WTC11 (cell line): ENCODE measurements around the gene ARFGAP2. TPM values are rescaled to one million over a fixed set of nuclear protein-coding genes. Genes with fewer than 3 reads are reported as not detected.
"Not testable (repeated sequence)": the region's sequence is repeated elsewhere in the genome, so short reads cannot be mapped to it uniquely, and the experiment has no call there.

Source experiments
- ATAC-seq: fragments of 200-7000 bp; cut with Tn5 transposase; 2 replicates; pipeline ENCODE4 v1.10.0; 2021; ENCODE audit warnings: mild to moderate bottlenecking, moderate library complexity
- CTCF ChIA-PET: fragments of 300-600 bp; sonication (Branson Sonifier 250); formaldehyde crosslinking; loops from one replicate; lab custom pipeline; 2021; ENCODE audit warnings: antibody characterized with exemption; lab: Charles Lee
- POLR2A ChIA-PET: fragments of 350-600 bp; sonication (Branson Sonifier 250); formaldehyde crosslinking; loops from one replicate; lab custom pipeline; 2021; ENCODE audit warnings: antibody characterized with exemption; lab: Charles Lee
- DNase-seq: peaks from one replicate; pipeline ENCODE4 v3.0.0; 2021; ENCODE audit warnings: low spot score
- H3K27ac Mint-ChIP-seq: 2 replicates; pipeline ENCODE4 v1.8.0; 2021; ENCODE audit warnings: mixed read lengths
- H3K27me3 Mint-ChIP-seq: 2 replicates; pipeline ENCODE4 v1.8.0; 2021; ENCODE audit warnings: low read depth, mild to moderate bottlenecking, moderate library complexity, mixed read lengths
- H3K36me3 Mint-ChIP-seq: 2 replicates; pipeline ENCODE4 v1.8.0; 2021; ENCODE audit warnings: mixed read lengths
- H3K4me1 Mint-ChIP-seq: 2 replicates; pipeline ENCODE4 v1.8.0; 2022; ENCODE audit warnings: mixed read lengths
- H3K4me3 Mint-ChIP-seq: 2 replicates; pipeline ENCODE4 v1.8.0; 2021; ENCODE audit warnings: mild to moderate bottlenecking, moderate library complexity, mixed read lengths
- H3K9me3 Mint-ChIP-seq: 2 replicates; pipeline ENCODE4 v1.8.0; 2021; ENCODE audit warnings: mixed read lengths
- E2F5 ChIP-seq: sonication (generic); formaldehyde crosslinking; IDR thresholded peaks from 2 replicates; pipeline ENCODE4 v1.8.1; 2022; ENCODE audit warnings: mild to moderate bottlenecking, moderate library complexity, missing genetic modification reagents
- ESRRA ChIP-seq: sonication (generic); formaldehyde crosslinking; IDR thresholded peaks from 2 replicates; pipeline ENCODE4 v1.8.1; 2022; ENCODE audit warnings: mild to moderate bottlenecking, missing genetic modification reagents, borderline replicate concordance
- FOXP1 ChIP-seq: sonication (generic); formaldehyde crosslinking; IDR thresholded peaks from 2 replicates; pipeline ENCODE4 v1.8.0; 2022; ENCODE audit warnings: missing genetic modification reagents, mild to moderate bottlenecking, moderate library complexity, borderline replicate concordance
- GTF2I ChIP-seq: fragments of 250-450 bp; sonication (Bioruptor Pico); conservative IDR thresholded peaks from 2 replicates; pipeline ENCODE4 v1.4.0; 2021; ENCODE audit warnings: mild to moderate bottlenecking
- IRF2 ChIP-seq: sonication (generic); formaldehyde crosslinking; IDR thresholded peaks from 2 replicates; pipeline ENCODE4 v1.8.0; 2022; ENCODE audit warnings: low read depth, missing genetic modification reagents, borderline replicate concordance
- NR1H2 ChIP-seq: sonication (generic); formaldehyde crosslinking; IDR thresholded peaks from 2 replicates; pipeline ENCODE4 v1.9.0; 2021; ENCODE audit warnings: mild to moderate bottlenecking, moderate library complexity, missing genetic modification reagents
- RORB ChIP-seq: fragments of 250-450 bp; sonication (Bioruptor Pico); IDR thresholded peaks from 2 replicates; pipeline ENCODE4 v1.9.0; 2021; ENCODE audit warnings: mild to moderate bottlenecking
- SMAD3 ChIP-seq: sonication (generic); formaldehyde crosslinking; IDR thresholded peaks from 2 replicates; pipeline ENCODE4 v1.8.0; 2022; ENCODE audit warnings: missing genetic modification reagents, mild to moderate bottlenecking, borderline replicate concordance
- SOX15 ChIP-seq: fragments of 250-450 bp; sonication (Bioruptor Pico); IDR thresholded peaks from 2 replicates; pipeline ENCODE4 v1.9.0; 2021; ENCODE audit warnings: mild to moderate bottlenecking
- ZBTB21 ChIP-seq: sonication (generic); formaldehyde crosslinking; IDR thresholded peaks from 2 replicates; pipeline ENCODE4 v1.8.1; 2023; ENCODE audit warnings: mild to moderate bottlenecking, missing genetic modification reagents, borderline replicate concordance
- ZNF219 ChIP-seq: sonication (generic); formaldehyde crosslinking; IDR thresholded peaks from 2 replicates; pipeline ENCODE4 v1.8.0; 2023; ENCODE audit warnings: missing genetic modification reagents, mild to moderate bottlenecking, borderline replicate concordance
- ZNF232 ChIP-seq: sonication (generic); formaldehyde crosslinking; IDR thresholded peaks from 2 replicates; pipeline ENCODE4 v1.8.0; 2022; ENCODE audit warnings: mild to moderate bottlenecking, missing genetic modification reagents
- total RNA-seq: library from RNA; stranded (reverse); gene quantifications from 3 replicates; pipeline ENCODE4 v1.2.3, GENCODE V29; 2021
- TF ChIP-seq, protein P1 (sequence below): sonication (generic); formaldehyde crosslinking; IDR thresholded peaks from 2 replicates; pipeline ENCODE4 v1.8.1; 2023; ENCODE audit warnings: mild to moderate bottlenecking, missing genetic modification reagents
- TF ChIP-seq, protein P2 (sequence below): sonication (generic); formaldehyde crosslinking; IDR thresholded peaks from 2 replicates; pipeline ENCODE4 v1.8.1; 2022; ENCODE audit warnings: mild to moderate bottlenecking, missing genetic modification reagents, moderate library complexity, borderline replicate concordance
- TF ChIP-seq, protein P3 (sequence below): sonication (generic); formaldehyde crosslinking; IDR thresholded peaks from 2 replicates; pipeline ENCODE4 v1.8.0; 2022; ENCODE audit warnings: mild to moderate bottlenecking, missing genetic modification reagents
- TF ChIP-seq, protein P4 (sequence below): sonication (generic); formaldehyde crosslinking; IDR thresholded peaks from 2 replicates; pipeline ENCODE4 v1.8.1; 2023; ENCODE audit warnings: mild to moderate bottlenecking, moderate library complexity, missing genetic modification reagents

The ARFGAP2 gene
- total RNA-seq, 1 experiment from 2014 or later = 73.0 TPM

- TF ChIP-seq FOXP1 (CRISPR knock-in tag) = no peak
- no peak for TF ChIP-seq IRF2 (CRISPR knock-in tag)
- TF ChIP-seq RORB = no peak
- TF ChIP-seq SMAD3 (CRISPR knock-in tag) = no peak
- TF ChIP-seq, protein P1, sequence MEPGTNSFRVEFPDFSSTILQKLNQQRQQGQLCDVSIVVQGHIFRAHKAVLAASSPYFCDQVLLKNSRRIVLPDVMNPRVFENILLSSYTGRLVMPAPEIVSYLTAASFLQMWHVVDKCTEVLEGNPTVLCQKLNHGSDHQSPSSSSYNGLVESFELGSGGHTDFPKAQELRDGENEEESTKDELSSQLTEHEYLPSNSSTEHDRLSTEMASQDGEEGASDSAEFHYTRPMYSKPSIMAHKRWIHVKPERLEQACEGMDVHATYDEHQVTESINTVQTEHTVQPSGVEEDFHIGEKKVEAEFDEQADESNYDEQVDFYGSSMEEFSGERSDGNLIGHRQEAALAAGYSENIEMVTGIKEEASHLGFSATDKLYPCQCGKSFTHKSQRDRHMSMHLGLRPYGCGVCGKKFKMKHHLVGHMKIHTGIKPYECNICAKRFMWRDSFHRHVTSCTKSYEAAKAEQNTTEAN (CRISPR knock-in tag) = no peak
Measured at GRCh38 chr11:47212938-47213337, 36.3 kb upstream of the ARFGAP2 start (continued).

- no peak overlapping the region for H3K27ac Mint-ChIP-seq
- TF ChIP-seq GTF2I (CRISPR knock-in tag) = no peak
- TF ChIP-seq IRF2 (CRISPR knock-in tag) = no peak
- no peak for TF ChIP-seq SOX15 (CRISPR knock-in tag)
- TF ChIP-seq ESRRA = no peak
- no peak for TF ChIP-seq E2F5
- TF ChIP-seq, protein P2, sequence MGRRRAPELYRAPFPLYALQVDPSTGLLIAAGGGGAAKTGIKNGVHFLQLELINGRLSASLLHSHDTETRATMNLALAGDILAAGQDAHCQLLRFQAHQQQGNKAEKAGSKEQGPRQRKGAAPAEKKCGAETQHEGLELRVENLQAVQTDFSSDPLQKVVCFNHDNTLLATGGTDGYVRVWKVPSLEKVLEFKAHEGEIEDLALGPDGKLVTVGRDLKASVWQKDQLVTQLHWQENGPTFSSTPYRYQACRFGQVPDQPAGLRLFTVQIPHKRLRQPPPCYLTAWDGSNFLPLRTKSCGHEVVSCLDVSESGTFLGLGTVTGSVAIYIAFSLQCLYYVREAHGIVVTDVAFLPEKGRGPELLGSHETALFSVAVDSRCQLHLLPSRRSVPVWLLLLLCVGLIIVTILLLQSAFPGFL (CRISPR knock-in tag) = no peak
- TF ChIP-seq, protein P3, sequence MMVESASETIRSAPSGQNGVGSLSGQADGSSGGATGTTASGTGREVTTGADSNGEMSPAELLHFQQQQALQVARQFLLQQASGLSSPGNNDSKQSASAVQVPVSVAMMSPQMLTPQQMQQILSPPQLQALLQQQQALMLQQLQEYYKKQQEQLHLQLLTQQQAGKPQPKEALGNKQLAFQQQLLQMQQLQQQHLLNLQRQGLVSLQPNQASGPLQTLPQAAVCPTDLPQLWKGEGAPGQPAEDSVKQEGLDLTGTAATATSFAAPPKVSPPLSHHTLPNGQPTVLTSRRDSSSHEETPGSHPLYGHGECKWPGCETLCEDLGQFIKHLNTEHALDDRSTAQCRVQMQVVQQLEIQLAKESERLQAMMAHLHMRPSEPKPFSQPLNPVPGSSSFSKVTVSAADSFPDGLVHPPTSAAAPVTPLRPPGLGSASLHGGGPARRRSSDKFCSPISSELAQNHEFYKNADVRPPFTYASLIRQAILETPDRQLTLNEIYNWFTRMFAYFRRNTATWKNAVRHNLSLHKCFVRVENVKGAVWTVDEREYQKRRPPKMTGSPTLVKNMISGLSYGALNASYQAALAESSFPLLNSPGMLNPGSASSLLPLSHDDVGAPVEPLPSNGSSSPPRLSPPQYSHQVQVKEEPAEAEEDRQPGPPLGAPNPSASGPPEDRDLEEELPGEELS (CRISPR knock-in tag) = no peak
- TF ChIP-seq ZNF232 (CRISPR knock-in tag) = no peak
- TF ChIP-seq ZBTB21 = no peak
- no peak for TF ChIP-seq NR1H2 (CRISPR knock-in tag)
- TF ChIP-seq ZNF219 = no peak
- TF ChIP-seq, protein P4, sequence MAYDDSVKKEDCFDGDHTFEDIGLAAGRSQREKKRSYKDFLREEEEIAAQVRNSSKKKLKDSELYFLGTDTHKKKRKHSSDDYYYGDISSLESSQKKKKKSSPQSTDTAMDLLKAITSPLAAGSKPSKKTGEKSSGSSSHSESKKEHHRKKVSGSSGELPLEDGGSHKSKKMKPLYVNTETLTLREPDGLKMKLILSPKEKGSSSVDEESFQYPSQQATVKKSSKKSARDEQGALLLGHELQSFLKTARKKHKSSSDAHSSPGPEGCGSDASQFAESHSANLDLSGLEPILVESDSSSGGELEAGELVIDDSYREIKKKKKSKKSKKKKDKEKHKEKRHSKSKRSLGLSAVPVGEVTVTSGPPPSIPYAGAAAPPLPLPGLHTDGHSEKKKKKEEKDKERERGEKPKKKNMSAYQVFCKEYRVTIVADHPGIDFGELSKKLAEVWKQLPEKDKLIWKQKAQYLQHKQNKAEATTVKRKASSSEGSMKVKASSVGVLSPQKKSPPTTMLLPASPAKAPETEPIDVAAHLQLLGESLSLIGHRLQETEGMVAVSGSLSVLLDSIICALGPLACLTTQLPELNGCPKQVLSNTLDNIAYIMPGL = no peak
- no peaks in the 10 kb centered on the region; the same call in 1 of the 2 replicates for H3K27me3 Mint-ChIP-seq
- peaks cover 10% of the 10 kb centered on the region for H3K4me1 Mint-ChIP-seq
- no peak for DNase-seq
- H3K9me3 Mint-ChIP-seq = no peaks in the 10 kb centered on the region
- no peak for ATAC-seq
- no peak overlapping the region for H3K4me3 Mint-ChIP-seq
- H3K36me3 Mint-ChIP-seq = no peaks in the 10 kb centered on the region; the same call in 1 of the 2 replicates
- ChIA-PET CTCF (interaction anchor here (2.3 kb wide), 1 partner anchor 56 kb away, joined by 6 read pairs; no protein-coding TSS in a partner anchor), POLR2A (no interaction called here)
Measured at GRCh38 chr11:47208628-47209027, 31.9 kb upstream of the ARFGAP2 start.

- H3K4me1 Mint-ChIP-seq, DNase-seq, H3K36me3 Mint-ChIP-seq, ATAC-seq, H3K9me3 Mint-ChIP-seq, H3K4me3 Mint-ChIP-seq, POLR2A ChIA-PET, H3K27ac Mint-ChIP-seq, H3K27me3 Mint-ChIP-seq: not testable (repeated sequence)
- CTCF ChIA-PET = interaction anchor here (2.3 kb wide), 1 partner anchor 55 kb away, joined by 6 read pairs; no protein-coding TSS in a partner anchor
Measured at GRCh38 chr11:47208008-47208552, 31.4 kb upstream of the ARFGAP2 start.
